Measurements from ENCODE around the gene TTC14.

TTC14 gene

GRCh38 chr3:180633722-180634121 lies 31.8 kb downstream of the TTC14 start:
- no peak for DNase-seq (ENCODE audit: extremely low read depth, low read depth)
- TF ChIP-seq CTCF (IDR thresholded peaks at IDR 0.05; ENCODE audit: low read depth, low read length), result no peak

DNA sequence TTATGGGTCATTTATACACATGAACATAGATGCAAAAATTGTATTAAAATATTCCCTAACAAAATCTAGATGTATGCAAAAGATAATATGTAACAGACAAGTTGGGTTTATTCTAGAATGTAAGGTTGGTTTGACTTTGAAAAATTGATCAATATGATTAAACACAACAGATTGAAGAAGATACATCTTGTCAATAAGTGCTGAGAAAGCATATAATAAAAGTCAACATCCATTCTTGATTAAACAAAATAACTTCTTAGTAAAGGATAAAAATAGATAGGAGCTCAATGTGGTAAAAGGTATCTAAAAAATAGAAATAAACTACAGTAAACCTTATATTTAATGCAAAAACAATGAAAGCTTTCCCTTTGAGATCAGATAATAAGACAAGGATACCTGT lies 39.0 kb downstream of the TTC14 start:
- DNase-seq (ENCODE audit: extremely low read depth, low read depth), result no peak
- TF ChIP-seq CTCF (IDR thresholded peaks at IDR 0.05; ENCODE audit: low read depth, low read length), result no peak

GRCh38 chr3:180646187-180646790 lies 44.3 kb downstream of the TTC14 start:
- no peak; the same call in 1 of the 2 replicates for TF ChIP-seq CTCF (IDR thresholded peaks at IDR 0.05; ENCODE audit: low read depth, low read length)
- no peak for DNase-seq (ENCODE audit: extremely low read depth, low read depth)

DNA sequence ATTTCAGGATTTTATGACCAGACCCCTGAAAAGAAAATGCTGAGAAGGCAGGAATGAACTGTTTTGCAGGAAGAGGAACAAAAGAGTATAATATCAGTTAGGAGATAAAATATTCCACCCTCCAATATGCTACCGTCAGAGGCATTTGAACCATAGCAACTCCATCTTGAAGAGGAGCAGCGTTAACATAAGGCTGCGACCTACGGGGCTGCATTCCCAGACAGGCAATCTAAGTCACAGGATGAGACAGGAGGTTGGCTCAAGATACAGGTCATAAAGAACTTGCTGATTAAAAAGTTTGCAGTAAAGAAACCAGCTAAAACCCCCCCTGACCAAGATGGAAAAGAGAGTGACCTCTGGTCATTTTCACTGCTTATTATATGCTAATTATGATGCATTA lies 54.4 kb downstream of the TTC14 start:
- no peak for TF ChIP-seq CTCF (IDR thresholded peaks at IDR 0.05; ENCODE audit: low read depth, low read length)
- DNase-seq (ENCODE audit: extremely low read depth, low read depth), result no peak

- DNase-seq (ENCODE audit: extremely low read depth, low read depth), result no peak
- TF ChIP-seq CTCF (IDR thresholded peaks at IDR 0.05; ENCODE audit: low read depth, low read length), result no peak
Measured at GRCh38 chr3:180657094-180657493, 55.1 kb downstream of the TTC14 start.

All from AG09319 (cell line).